GM18519 (cell line): ENCODE data around the gene PXDN.

ENCODE experiments used
- ATAC-seq: cut with Tn5 transposase; IDR thresholded peaks from one replicate; pipeline ENCODE4 v1.9.1; 2021; ENCODE audit warnings: mild to moderate bottlenecking, moderate library complexity; ENCODE audit not compliant: unreplicated experiment, low FRiP score

PXDN gene

DNA sequence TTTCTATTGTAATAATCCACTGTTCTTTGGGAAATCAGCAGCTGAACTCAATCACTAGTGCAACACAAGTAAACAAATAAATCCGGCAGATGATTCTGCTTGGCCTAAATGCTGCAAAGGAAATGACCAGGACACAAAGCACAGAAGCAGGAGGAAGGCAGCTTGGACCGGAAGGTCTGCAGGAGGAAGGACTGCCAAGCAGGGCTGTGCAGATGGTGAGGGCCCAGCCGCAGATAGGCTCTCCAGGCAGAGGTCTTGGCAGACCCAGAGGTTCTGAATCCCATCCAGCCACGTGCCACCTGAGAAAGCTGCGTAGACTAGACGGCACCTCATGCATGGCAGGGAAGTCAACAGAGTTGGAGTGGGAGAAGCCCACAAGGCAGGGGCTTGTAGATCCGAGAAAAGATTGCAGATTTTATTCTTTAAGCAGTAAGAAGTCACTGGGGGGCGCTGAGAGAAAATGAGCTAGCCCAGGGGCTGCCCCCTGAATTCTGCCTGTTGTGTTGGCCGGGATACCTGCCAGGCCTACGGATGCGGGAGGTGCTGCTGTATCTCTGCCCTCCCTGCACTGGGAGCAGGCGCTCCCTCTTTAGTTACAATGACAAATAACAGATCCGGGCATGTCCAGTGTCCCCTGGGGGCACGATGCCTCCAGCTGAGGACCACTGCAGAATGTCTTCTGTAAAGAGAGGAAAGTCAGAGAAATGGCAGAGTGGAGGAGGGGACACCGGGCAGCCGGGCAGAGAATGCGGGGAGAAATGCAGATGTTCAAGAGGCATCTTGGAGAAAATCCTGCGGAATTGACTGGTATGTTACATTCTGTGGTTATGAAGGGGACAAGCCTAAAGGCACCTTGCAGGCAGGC lies 153.5 kb downstream of the PXDN start:
- no peak for ATAC-seq

DNA sequence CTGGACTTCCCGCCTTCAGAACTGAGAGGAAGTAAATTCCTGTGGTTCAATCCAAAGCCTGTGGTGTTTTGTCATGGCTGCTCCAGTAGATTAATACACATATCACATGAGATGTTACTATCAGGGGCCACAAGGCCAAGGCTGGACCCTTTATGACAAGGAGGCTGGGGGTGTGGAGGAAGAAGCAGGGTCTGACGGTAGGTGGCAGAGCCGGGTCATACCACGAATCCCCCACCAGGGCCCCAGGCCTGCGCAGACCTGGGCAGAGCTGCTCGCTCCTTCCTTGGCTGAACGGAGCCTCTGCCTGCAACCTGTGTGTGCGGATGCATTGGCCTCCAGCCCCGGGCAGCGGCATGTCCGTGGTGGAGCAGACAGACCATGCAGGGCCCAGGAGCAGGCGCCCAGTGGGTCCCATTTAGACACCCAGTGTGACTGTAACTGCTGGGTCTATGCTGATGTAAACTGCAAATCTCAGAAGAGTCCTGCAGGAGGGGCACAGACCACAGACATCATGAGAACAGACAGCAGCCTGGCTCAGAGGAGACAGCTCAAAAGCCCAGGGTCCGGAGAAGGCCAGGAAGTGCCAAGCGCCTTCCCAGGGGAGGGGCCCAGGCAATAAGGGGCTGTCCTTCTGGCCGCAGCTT lies 155.2 kb downstream of the PXDN start:
- ATAC-seq = no peak

DNA sequence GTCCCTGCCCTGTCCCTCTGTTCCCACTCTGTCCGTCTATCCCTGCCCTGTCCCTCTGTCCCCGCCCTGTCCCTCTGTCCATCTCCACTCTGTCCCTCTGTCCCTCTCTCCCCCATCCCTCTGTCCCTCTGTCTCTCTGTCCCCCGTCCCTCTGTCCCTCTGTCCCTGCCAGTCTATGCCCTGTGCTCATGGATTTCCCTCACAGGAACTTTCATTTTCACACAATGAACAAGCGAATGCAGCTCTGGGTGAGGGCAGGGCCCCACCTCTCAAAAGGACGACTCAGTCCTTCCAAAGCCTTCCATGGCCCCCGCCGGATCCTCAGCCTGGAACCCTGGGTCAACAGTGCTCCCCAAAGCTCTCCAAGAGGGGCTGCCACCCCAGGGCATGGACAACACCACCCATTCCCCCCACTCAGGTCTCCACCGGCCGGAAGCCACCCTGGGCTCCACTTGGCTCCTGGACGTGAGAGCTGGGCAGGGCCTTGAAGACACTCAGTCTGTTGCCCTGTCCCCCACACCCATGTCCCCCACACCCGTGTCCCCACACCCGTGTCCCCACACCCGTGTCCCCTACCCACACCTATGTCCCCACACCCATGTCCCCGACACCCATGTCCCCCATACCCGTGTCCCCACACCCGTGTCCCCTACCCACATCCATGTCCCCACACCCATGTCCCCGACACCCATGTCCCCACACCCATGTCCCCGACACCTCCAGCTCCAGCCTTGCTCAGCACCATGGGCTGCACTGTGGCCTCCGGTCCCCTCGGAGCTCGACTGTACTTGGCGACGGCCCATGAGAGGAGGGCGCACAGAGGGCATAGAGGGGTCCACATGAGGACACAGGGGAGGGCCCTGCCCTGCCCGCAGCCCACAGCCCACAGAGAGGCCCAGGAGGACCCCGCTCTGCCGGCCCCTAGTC lies 156.0 kb downstream of the PXDN start:
- ATAC-seq = no peak

DNA sequence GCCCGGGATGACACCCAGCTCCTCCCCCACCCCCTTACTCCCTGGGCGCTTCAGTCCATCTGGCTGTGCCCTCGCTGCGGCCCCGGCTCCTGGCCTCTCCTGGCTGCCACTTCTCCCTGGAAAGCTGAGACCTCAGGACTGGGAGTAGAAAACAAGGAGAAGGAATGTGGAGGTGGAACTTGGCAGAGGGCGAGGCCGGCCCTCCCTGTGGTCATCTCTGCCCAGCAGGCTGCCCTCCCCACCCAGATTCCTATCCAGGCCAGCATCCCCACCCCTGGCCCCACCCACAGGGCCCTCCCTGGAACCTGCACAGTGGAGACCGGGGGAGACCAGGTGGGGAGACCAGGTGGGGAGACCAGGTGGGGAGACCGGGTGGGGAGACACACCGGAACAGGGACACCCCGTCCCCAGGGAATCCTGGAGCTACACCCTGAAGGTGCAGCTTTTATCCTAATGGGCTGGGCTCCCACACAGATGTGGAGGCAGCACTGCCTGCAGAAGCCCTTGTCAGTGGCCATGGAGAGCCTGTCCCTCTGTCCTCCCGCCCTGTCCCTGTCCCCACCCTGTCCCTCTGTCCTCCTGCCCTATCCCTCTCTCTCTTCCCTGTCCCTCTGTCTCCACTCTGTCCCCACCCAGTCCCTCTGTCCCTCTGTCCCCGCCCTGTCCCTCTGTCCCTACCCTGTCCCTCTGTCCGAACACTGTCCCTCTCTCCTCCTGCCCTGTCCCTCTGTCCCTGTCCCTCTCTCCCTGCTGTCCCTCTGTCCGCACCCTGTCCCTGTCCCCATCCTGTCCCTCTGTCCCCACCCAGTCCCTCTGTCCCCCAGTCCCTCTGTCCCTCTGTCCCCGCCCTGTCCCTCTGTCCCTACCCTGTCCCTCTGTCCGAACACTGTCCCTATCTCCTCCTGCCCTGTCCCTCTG lies 157.1 kb downstream of the PXDN start:
- no peak for ATAC-seq

DNA sequence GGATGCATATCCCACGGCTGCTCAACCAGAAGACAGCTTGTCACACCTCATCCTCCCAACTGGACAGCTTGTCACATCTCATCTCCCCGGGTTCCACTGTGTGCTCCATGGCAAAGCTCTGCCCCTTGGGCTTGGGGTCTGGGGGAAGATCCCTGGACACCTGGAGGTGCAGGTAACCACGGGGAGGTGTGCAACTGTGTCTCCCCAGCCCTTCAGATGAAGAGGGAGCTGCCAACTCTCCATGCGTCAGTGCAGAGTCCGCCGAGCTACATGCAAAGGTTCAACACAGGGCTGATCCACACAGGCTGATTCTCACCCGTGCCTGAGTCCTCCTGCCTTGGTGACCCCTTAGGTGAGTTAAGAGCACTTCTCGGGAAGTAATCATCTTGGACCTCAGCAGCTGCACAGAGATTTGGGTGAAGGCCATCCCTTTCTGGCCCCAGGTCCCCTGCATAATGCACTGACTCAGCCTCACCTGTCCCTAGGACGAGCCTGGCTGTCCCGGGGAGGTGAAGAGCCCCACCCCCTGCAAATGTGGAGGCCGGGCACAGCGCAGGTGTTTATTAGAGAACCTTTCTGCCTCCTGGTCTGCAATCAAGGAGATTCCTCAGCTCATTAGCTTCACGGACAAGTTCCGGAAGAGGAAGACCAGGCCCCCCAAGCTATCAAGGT lies 157.9 kb downstream of the PXDN start:
- ATAC-seq = no peak

DNA sequence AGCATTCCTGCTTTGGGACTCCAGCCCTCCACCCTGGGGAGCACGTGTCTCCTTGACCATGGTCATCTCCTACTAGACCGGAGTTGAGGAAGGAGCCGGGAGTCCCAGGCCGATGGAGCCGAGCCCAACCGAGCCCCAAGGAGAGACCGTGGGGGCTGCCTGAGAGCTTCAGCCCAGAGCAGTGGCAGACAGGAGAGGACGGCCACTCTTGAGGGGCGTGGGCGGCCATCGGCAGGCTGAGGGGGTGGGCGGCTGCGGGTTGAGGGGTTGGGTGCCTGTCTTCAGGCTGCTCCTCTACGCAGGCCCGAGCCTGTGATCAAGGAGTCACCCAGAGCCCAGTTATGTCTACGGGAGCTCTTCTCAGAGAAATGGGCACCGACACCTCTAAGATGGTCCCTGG lies 158.7 kb downstream of the PXDN start:
- ATAC-seq = no peak

DNA sequence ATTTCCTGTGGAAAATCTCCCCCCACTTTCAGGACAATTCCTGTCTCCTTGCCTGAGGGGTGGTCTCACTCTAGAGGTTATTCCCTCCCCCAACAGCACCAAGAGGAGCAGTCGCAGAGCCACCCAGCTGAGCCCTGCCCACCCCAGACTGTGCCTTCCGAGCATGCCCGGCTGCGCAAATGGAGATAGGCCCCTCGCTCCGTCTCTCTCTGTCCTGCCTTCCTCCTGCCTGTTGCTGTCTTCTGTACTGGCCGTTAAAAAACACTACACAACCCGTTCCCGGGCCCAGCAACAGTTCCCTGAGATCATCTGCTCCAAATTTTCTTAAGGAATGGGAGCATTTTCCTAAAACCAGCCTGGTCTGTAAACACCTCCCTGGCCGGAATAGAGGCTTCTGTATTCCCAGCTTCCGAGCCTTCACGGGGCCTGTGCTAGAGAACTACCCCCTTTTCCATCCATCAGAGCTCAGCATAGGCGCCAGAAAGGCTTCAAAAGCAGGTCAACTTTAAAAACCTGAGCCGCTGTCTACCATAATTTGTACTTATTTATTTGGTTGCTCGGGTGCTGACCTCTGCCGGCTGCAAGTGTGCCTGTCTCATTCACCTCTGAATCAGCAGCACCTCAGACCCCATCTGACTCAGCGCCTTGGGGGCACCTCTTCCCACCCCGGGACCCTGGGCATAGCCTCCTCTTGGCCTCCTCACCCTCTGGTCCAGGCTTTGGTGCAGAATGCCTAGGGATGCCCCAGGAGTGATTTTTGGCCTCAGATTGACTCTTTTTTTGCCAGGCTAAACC lies 159.4 kb downstream of the PXDN start:
- no peak for ATAC-seq

DNA sequence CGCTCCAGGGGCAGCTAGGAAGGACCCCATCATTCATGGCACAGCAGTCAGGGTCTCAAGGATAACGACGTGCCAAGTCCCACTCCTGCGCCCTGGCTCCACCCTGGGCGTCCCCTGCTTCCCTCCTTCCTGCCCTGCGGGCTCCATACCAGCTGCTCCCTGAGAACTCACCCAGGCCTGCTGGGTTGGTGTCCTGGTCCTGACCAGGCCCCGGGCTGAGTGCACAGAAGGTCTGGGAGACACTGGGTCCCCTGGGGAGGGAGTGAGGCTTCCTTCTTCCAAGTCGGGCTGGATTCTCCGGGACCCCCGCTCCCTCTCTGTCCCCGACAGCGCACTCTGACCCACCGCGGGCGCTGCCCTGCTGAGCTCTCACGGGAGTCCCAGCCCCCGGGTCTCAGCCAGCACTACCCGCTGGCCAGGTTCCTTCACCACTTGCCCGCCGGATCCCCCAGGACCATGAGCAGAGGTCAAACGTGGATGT lies 160.2 kb downstream of the PXDN start:
- no peak for ATAC-seq

DNA sequence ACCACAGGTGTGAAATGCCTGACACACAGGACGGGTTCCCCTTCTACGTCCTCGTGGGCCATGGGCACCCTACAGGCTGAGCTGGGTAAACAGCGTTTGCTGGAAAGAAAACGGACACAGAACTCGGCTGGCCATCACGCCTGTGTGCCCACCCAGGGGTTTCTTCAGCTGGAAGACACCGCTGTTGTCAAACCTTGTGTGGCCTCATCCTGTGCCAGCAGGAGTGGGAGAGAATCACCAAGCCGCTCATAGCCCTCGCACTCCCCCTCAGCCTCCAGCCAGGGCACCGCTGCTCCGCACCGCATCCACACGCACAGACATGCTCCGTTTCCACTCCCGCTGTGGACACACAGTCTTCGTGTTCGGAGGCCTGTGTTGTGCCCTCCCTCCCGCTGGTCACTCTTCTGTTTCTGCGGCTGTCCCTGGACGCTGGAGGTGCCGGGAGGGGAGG lies 161.4 kb downstream of the PXDN start:
- no peak for ATAC-seq

DNA sequence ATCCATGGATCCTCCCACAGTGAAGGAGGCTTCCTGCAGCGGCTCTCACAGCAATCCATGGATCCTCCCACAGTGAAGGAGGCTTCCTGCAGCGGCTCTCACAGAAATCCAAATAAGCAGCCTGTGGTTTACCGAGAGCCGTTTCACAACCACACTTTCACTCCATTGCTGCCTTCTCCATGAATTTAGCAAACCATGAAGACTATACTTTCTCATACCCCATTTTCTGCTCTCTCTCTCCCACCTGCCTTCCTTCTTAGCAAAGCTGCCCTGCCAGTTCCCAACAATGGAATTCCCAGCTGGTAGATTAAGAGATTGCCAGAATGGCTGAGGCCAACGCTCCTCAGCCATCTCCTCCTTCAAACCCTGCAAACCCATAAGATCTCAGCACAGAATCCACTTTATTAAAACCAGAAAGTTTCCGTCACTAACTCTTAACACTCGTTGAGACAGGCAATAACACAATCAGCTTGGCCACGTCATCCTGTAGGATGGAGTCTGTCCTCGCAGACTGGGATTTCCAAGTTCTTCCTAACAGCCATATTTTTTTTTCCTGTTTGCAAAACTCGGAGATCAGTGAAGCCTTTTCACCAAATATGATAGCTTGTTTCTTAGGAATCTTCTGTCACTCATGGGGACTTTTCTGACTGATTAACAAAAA lies 162.2 kb downstream of the PXDN start:
- ATAC-seq = no peak
